Measurements from ENCODE around the gene RAMP3. TPM values are rescaled to one million over a fixed set of nuclear protein-coding genes. Genes with fewer than 3 reads are reported as not detected.

Gene RAMP3
- total RNA-seq, 4 donors from 2014 or later: 11.9 to 182 (median 57.5) TPM

- intact Hi-C loops (cut with DNase I; ENCODE audit: low total_unique reads): no loop called here
- Histone ChIP-seq H3K36me3 (no peaks in the 10 kb centered on the region), H3K4me3 (no peak overlapping the region), H3K27ac (no peak overlapping the region), H3K9me3 (no peaks in the 10 kb centered on the region), H3K4me1 (no peaks in the 10 kb centered on the region), H3K27me3 (no peaks in the 10 kb centered on the region)
- DNase-seq: no peak
- no peak for TF ChIP-seq POLR2A (IDR thresholded peaks at IDR 0.05)
- TF ChIP-seq CTCF (IDR thresholded peaks at IDR 0.05): no peak
Measured at GRCh38 chr7:45179666-45180065, 22.1 kb downstream of the RAMP3 start.

GRCh38 chr7:45180084-45180986 lies 22.7 kb downstream of the RAMP3 start:
- intact Hi-C loops (cut with DNase I; ENCODE audit: low total_unique reads): no loop called here
- TF ChIP-seq POLR2A (IDR thresholded peaks at IDR 0.05): no peak
- TF ChIP-seq CTCF (IDR thresholded peaks at IDR 0.05): no peak
- Histone ChIP-seq H3K36me3 (no peaks in the 10 kb centered on the region), H3K9me3 (no peaks in the 10 kb centered on the region), H3K27me3 (no peaks in the 10 kb centered on the region), H3K4me3 (no peak overlapping the region), H3K27ac (no peak overlapping the region), H3K4me1 (no peaks in the 10 kb centered on the region)
- DNase-seq: peak in 1 of 2 donors; percentile 5

GRCh38 chr7:45181286-45181960 lies 23.8 kb downstream of the RAMP3 start:
- Histone ChIP-seq H3K4me3 (no peak overlapping the region), H3K36me3 (no peaks in the 10 kb centered on the region), H3K27ac (no peak overlapping the region), H3K27me3 (no peaks in the 10 kb centered on the region), H3K4me1 (no peaks in the 10 kb centered on the region), H3K9me3 (no peaks in the 10 kb centered on the region)
- peak; percentile 3 to 4 for DNase-seq
- TF ChIP-seq POLR2A (IDR thresholded peaks at IDR 0.05): no peak
- TF ChIP-seq CTCF (IDR thresholded peaks at IDR 0.05): no peak
- intact Hi-C loops (cut with DNase I; ENCODE audit: low total_unique reads): no loop called here

- Histone ChIP-seq H3K27ac (no peak overlapping the region), H3K36me3 (no peaks in the 10 kb centered on the region), H3K9me3 (no peaks in the 10 kb centered on the region), H3K4me1 (no peaks in the 10 kb centered on the region), H3K27me3 (no peaks in the 10 kb centered on the region), H3K4me3 (no peak overlapping the region)
- intact Hi-C loops (cut with DNase I; ENCODE audit: low total_unique reads): no loop called here
- TF ChIP-seq CTCF (IDR thresholded peaks at IDR 0.05): no peak
- TF ChIP-seq POLR2A (IDR thresholded peaks at IDR 0.05): no peak
- DNase-seq: peak; percentile 6 to 7
Measured at GRCh38 chr7:45181991-45182855, 24.6 kb downstream of the RAMP3 start.

All from uterus (tissue), 4 donors.